ENCODE results near the gene NTHL1.

GRCh38 chr16:2024032-2024420, 23.6 kb downstream of the NTHL1 start:
- TF ChIP-seq MAX (IDR thresholded peaks at IDR 0.05; ENCODE audit: insufficient read depth, insufficient read length) (no peak), POLR2AphosphoS5 (IDR thresholded peaks at IDR 0.05; ENCODE audit: insufficient read depth, low read depth, low read length) (no peak), CTCF (IDR thresholded peaks at IDR 0.05; ENCODE audit: extremely low read depth in 1 of 2, insufficient read depth in 1 of 2, low read depth in 1 of 2, low read length in 2 of 2) (no peak), POLR2A (IDR thresholded peaks at IDR 0.05; ENCODE audit: low read depth, low read length) (no peak), JUN (IDR thresholded peaks at IDR 0.05; ENCODE audit: borderline replicate concordance, insufficient read depth, insufficient read length, low read depth) (no peak), EZH2 (IDR thresholded peaks at IDR 0.05; ENCODE audit: borderline replicate concordance, low read depth, low read length, severe bottlenecking) (no peak), FOS (IDR thresholded peaks at IDR 0.05; ENCODE audit: borderline replicate concordance, insufficient read depth, low read length) (no peak)

Data from endothelial cell of umbilical vein (primary cell).